HG02759 (cell line): ENCODE results near the gene ADAT3.
"Not testable (repeated sequence)": the region's sequence is repeated elsewhere in the genome, so short reads cannot be mapped to it uniquely, and the experiment has no call there.

Experiments
- ATAC-seq: cut with Tn5 transposase; IDR thresholded peaks from one replicate; pipeline ENCODE4 v1.9.1; 2021; ENCODE audit warnings: mild to moderate bottlenecking, moderate library complexity; ENCODE audit not compliant: unreplicated experiment

Gene ADAT3

GRCh38 chr19:1882786-1883692 is 22.2 kb upstream of the ADAT3 start:
- ATAC-seq = no peak

- ATAC-seq = no peak
Observed at GRCh38 chr19:1883784-1884183, 21.4 kb upstream of the ADAT3 start.

GRCh38 chr19:1884291-1884718 is 20.9 kb upstream of the ADAT3 start:
- no peak for ATAC-seq

GRCh38 chr19:1884719-1885334 is 20.4 kb upstream of the ADAT3 start:
- peak; percentile 19 for ATAC-seq

- ATAC-seq = peak; percentile 89
Observed at GRCh38 chr19:1885398-1886119, 19.6 kb upstream of the ADAT3 start, which contains the start of gene ABHD17A. TSS of gene ABHD17A (minus strand) at chr19:1885496. CDS start at chr19:1881566, 3,930 bp downstream.

- not testable (repeated sequence) for ATAC-seq
Observed at GRCh38 chr19:1886360-1886759, 18.8 kb upstream of the ADAT3 start.

- no peak for ATAC-seq
Observed at GRCh38 chr19:1888385-1888784, 16.8 kb upstream of the ADAT3 start.

- ATAC-seq = no peak
Observed at GRCh38 chr19:1889907-1890306, 15.3 kb upstream of the ADAT3 start.

GRCh38 chr19:1893791-1894190 is 11.4 kb upstream of the ADAT3 start:
- ATAC-seq = no peak

- ATAC-seq = no peak
Observed at GRCh38 chr19:1896508-1896907, 8.7 kb upstream of the ADAT3 start.

GRCh38 chr19:1901940-1902404 is 3.2 kb upstream of the ADAT3 start:
- ATAC-seq = no peak

GRCh38 chr19:1902923-1903322 is 2.3 kb upstream of the ADAT3 start:
- ATAC-seq = no peak

GRCh38 chr19:1904860-1905109 is 414 bp upstream of the ADAT3 start:
- no peak for ATAC-seq

GRCh38 chr19:1905863-1906375 is 720 bp downstream of the ADAT3 start:
- no peak for ATAC-seq

GRCh38 chr19:1906985-1907562 is 1.9 kb downstream of the ADAT3 start:
- no peak for ATAC-seq

GRCh38 chr19:1907563-1908363 is 2.6 kb downstream of the ADAT3 start:
- no peak for ATAC-seq

GRCh38 chr19:1908364-1908678 is 3.1 kb downstream of the ADAT3 start:
- no peak for ATAC-seq

- no peak for ATAC-seq
Observed at GRCh38 chr19:1909761-1910080, 4.5 kb downstream of the ADAT3 start.

GRCh38 chr19:1910177-1910576 is 5.0 kb downstream of the ADAT3 start:
- no peak for ATAC-seq

GRCh38 chr19:1911098-1911497 is 5.9 kb downstream of the ADAT3 start:
- no peak for ATAC-seq

GRCh38 chr19:1911995-1912394 is 6.8 kb downstream of the ADAT3 start:
- no peak for ATAC-seq
